NCI-H1436 treated with DMSO at 0.1 percent for 48 hours (cell line): ENCODE results near the gene GCKR.
"Not testable (repeated sequence)": the region's sequence is repeated elsewhere in the genome, so short reads cannot be mapped to it uniquely, and the experiment has no call there.

ENCODE experiments used
- DNase-seq: peaks from one replicate; lab custom pipeline; 2025; lab: John Stamatoyannopoulos, UW

The GCKR gene

GRCh38 chr2:27507293-27507692 is 10.7 kb downstream of the GCKR start:
- DNase-seq: no peak

- DNase-seq: no peak
These were observed 12.7 kb downstream of the GCKR start for GRCh38 chr2:27509326-27509725.

GRCh38 chr2:27518113-27518781 is 21.6 kb downstream of the GCKR start:
- DNase-seq: no peak

GRCh38 chr2:27518782-27519113 is 22.1 kb downstream of the GCKR start:
- no peak for DNase-seq

- no peak for DNase-seq
These were observed 23.7 kb downstream of the GCKR start for GRCh38 chr2:27520316-27520715.

GRCh38 chr2:27522400-27522945 is 25.8 kb downstream of the GCKR start:
- no peak for DNase-seq

- no peak for DNase-seq
These were observed 30.5 kb downstream of the GCKR start for GRCh38 chr2:27527182-27527581.

- no peak for DNase-seq
These were observed 35.3 kb downstream of the GCKR start for GRCh38 chr2:27531983-27532382.

- DNase-seq: no peak
These were observed 40.6 kb downstream of the GCKR start for GRCh38 chr2:27537287-27537686.

GRCh38 chr2:27538839-27539450 is 42.3 kb downstream of the GCKR start:
- not testable (repeated sequence) for DNase-seq

- DNase-seq: not testable (repeated sequence)
These were observed 43.0 kb downstream of the GCKR start for GRCh38 chr2:27539649-27540048.

GRCh38 chr2:27544143-27544821 is 47.6 kb downstream of the GCKR start:
- no peak for DNase-seq

GRCh38 chr2:27545348-27546141 is 48.9 kb downstream of the GCKR start:
- no peak for DNase-seq

- no peak for DNase-seq
These were observed 52.7 kb downstream of the GCKR start for GRCh38 chr2:27549303-27549702.

GRCh38 chr2:27551514-27551913 is 54.9 kb downstream of the GCKR start:
- DNase-seq: no peak

- no peak for DNase-seq
These were observed 56.3 kb downstream of the GCKR start for GRCh38 chr2:27552941-27553340.

- not testable (repeated sequence) for DNase-seq
These were observed 57.8 kb downstream of the GCKR start for GRCh38 chr2:27554451-27554850.

GRCh38 chr2:27559228-27559627 is 62.6 kb downstream of the GCKR start:
- no peak for DNase-seq

GRCh38 chr2:27561060-27561459 is 64.4 kb downstream of the GCKR start:
- DNase-seq: no peak

GRCh38 chr2:27566628-27567027 is 70.0 kb downstream of the GCKR start:
- DNase-seq: no peak

GRCh38 chr2:27569398-27569797 is 72.8 kb downstream of the GCKR start:
- no peak for DNase-seq

- no peak for DNase-seq
These were observed 74.6 kb downstream of the GCKR start for GRCh38 chr2:27571197-27571596.
